GM21576 (cell line): ENCODE measurements around the gene PEPD.

Experiments used
- ATAC-seq: cut with Tn5 transposase; IDR thresholded peaks from one replicate; pipeline ENCODE4 v1.9.1; 2021; ENCODE audit warnings: mild to moderate bottlenecking, moderate library complexity; ENCODE audit not compliant: unreplicated experiment

PEPD gene

GRCh38 chr19:33410915-33411401 is 110.6 kb downstream of the PEPD start:
- ATAC-seq: no peak

- ATAC-seq: no peak
Measured at GRCh38 chr19:33409906-33410685, 111.5 kb downstream of the PEPD start.

GRCh38 chr19:33408538-33409434 is 112.8 kb downstream of the PEPD start:
- ATAC-seq: no peak

- ATAC-seq: no peak
Measured at GRCh38 chr19:33408116-33408515, 113.5 kb downstream of the PEPD start.

GRCh38 chr19:33407716-33408115 is 113.9 kb downstream of the PEPD start:
- no peak for ATAC-seq

GRCh38 chr19:33407140-33407551 is 114.4 kb downstream of the PEPD start:
- no peak for ATAC-seq

- ATAC-seq: no peak
Measured at GRCh38 chr19:33406521-33407139, 115.0 kb downstream of the PEPD start.

- ATAC-seq: no peak
Measured at GRCh38 chr19:33405553-33406461, 115.8 kb downstream of the PEPD start.

- no peak for ATAC-seq
Measured at GRCh38 chr19:33405254-33405552, 116.4 kb downstream of the PEPD start.

- ATAC-seq: no peak
Measured at GRCh38 chr19:33404506-33405253, 116.9 kb downstream of the PEPD start.

- ATAC-seq: no peak
Measured at GRCh38 chr19:33403973-33404304, 117.7 kb downstream of the PEPD start.

GRCh38 chr19:33403221-33403972 is 118.2 kb downstream of the PEPD start:
- no peak for ATAC-seq

GRCh38 chr19:33402421-33403220 is 119.0 kb downstream of the PEPD start:
- ATAC-seq: no peak

GRCh38 chr19:33401683-33402420 is 119.7 kb downstream of the PEPD start:
- ATAC-seq: no peak

- no peak for ATAC-seq
Measured at GRCh38 chr19:33400856-33401682, 120.5 kb downstream of the PEPD start.

GRCh38 chr19:33399745-33400681 is 121.6 kb downstream of the PEPD start:
- ATAC-seq: no peak
